HUES6 (cell line): ENCODE measurements around the gene SERINC3.
"Not testable (repeated sequence)": the region's sequence is repeated elsewhere in the genome, so short reads cannot be mapped to it uniquely, and the experiment has no call there.

Experiments used
- H3K27ac ChIP-seq: 2 replicates; pipeline ENCODE4 v1.7.0; 2013; ENCODE audit warnings: low read depth, mild to moderate bottlenecking, low read length, inconsistent platforms
- H3K27me3 ChIP-seq: 2 replicates; pipeline ENCODE4 v1.6.1; 2013; ENCODE audit warnings: low read length; ENCODE audit not compliant: control insufficient read depth, insufficient read depth
- H3K36me3 ChIP-seq: 2 replicates; pipeline ENCODE4 v1.6.1; 2013; ENCODE audit warnings: low read length; ENCODE audit not compliant: control insufficient read depth, insufficient read depth
- H3K4me1 ChIP-seq: 2 replicates; pipeline ENCODE4 v1.6.1; 2013; ENCODE audit warnings: low read length; ENCODE audit not compliant: control insufficient read depth, insufficient read depth
- H3K4me3 ChIP-seq: 2 replicates; pipeline ENCODE4 v1.5.1; 2013; ENCODE audit warnings: low read depth, low read length
- H3K9ac ChIP-seq: one replicate; pipeline ENCODE4 v1.6.1; 2013; ENCODE audit warnings: mild to moderate bottlenecking, low read length
- H3K9me3 ChIP-seq: 2 replicates; pipeline ENCODE4 v1.6.1; 2013; ENCODE audit warnings: low read depth, low read length; ENCODE audit not compliant: control insufficient read depth, insufficient read depth

SERINC3 gene

GRCh38 chr20:44479643-44480042 lies 42.2 kb downstream of the SERINC3 start:
- Histone ChIP-seq H3K4me1 (peaks cover 10% of the 10 kb centered on the region), H3K9me3 (no peaks in the 10 kb centered on the region), H3K4me3 (no peak overlapping the region), H3K9ac (no peak overlapping the region), H3K36me3 (peaks cover 40% of the 10 kb centered on the region), H3K27ac (no peak overlapping the region), H3K27me3 (no peaks in the 10 kb centered on the region)

- Histone ChIP-seq H3K9ac (no peak overlapping the region), H3K27ac (no peak overlapping the region), H3K36me3 (peaks cover 26% of the 10 kb centered on the region), H3K4me1 (peaks cover 10% of the 10 kb centered on the region), H3K4me3 (no peak overlapping the region), H3K27me3 (no peaks in the 10 kb centered on the region), H3K9me3 (no peaks in the 10 kb centered on the region)
Observed at GRCh38 chr20:44478206-44478605, 43.7 kb downstream of the SERINC3 start.

- Histone ChIP-seq H3K9ac (no peak overlapping the region), H3K36me3 (peaks cover 22% of the 10 kb centered on the region), H3K9me3 (no peaks in the 10 kb centered on the region), H3K27ac (no peak overlapping the region), H3K4me3 (no peak overlapping the region; the same call in 1 of the 2 replicates), H3K4me1 (peaks cover 10% of the 10 kb centered on the region), H3K27me3 (no peaks in the 10 kb centered on the region)
Observed at GRCh38 chr20:44477151-44477550, 44.7 kb downstream of the SERINC3 start.

GRCh38 chr20:44475694-44476560 lies 45.9 kb downstream of the SERINC3 start, which contains the start of gene TTPAL:
TSS of gene TTPAL (plus strand) at chr20:44475874. CDS start at chr20:44480000, 4,126 bp downstream.
- Histone ChIP-seq H3K27me3 (no peaks in the 10 kb centered on the region), H3K27ac (peak within 1 kb of the TSS; percentile 76; the same call in 1 of the 2 replicates), H3K4me3 (peak within 1 kb of the TSS; percentile 85), H3K36me3 (peaks cover 13% of the 10 kb centered on the region), H3K4me1 (peaks cover 10% of the 10 kb centered on the region), H3K9me3 (no peaks in the 10 kb centered on the region), H3K9ac (peak within 1 kb of the TSS; percentile 83)

- H3K4me3 ChIP-seq: peak overlapping the region; percentile 85
- H3K4me1 ChIP-seq: peaks cover 10% of the 10 kb centered on the region
- H3K27ac ChIP-seq: no peak overlapping the region; the same call in 1 of the 2 replicates
- H3K27me3 ChIP-seq: no peaks in the 10 kb centered on the region
- H3K9ac ChIP-seq: peak overlapping the region; percentile 83
- no peaks in the 10 kb centered on the region for H3K9me3 ChIP-seq
- peaks cover 7% of the 10 kb centered on the region for H3K36me3 ChIP-seq
Observed at GRCh38 chr20:44475372-44475693, 46.5 kb downstream of the SERINC3 start.

GRCh38 chr20:44472283-44472682 lies 49.6 kb downstream of the SERINC3 start:
- H3K9ac ChIP-seq, H3K9me3 ChIP-seq, H3K36me3 ChIP-seq, H3K27ac ChIP-seq, H3K4me3 ChIP-seq, H3K27me3 ChIP-seq: not testable (repeated sequence)
- H3K4me1 ChIP-seq: peaks cover 14% of the 10 kb centered on the region

GRCh38 chr20:44471481-44471882 lies 50.4 kb downstream of the SERINC3 start:
- Histone ChIP-seq H3K4me1 (peaks cover 17% of the 10 kb centered on the region), H3K27ac (no peak overlapping the region), H3K27me3 (no peaks in the 10 kb centered on the region), H3K36me3 (no peaks in the 10 kb centered on the region), H3K9me3 (no peaks in the 10 kb centered on the region), H3K4me3 (no peak overlapping the region), H3K9ac (no peak overlapping the region)

- no peak overlapping the region for H3K4me3 ChIP-seq
- H3K36me3 ChIP-seq: no peaks in the 10 kb centered on the region
- H3K9ac ChIP-seq: no peak overlapping the region
- no peaks in the 10 kb centered on the region for H3K27me3 ChIP-seq
- H3K27ac ChIP-seq: no peak overlapping the region
- no peaks in the 10 kb centered on the region for H3K9me3 ChIP-seq
- H3K4me1 ChIP-seq: peaks cover 12% of the 10 kb centered on the region
Observed at GRCh38 chr20:44470327-44470726, 51.5 kb downstream of the SERINC3 start.

GRCh38 chr20:44468044-44468782 lies 53.7 kb downstream of the SERINC3 start:
- Histone ChIP-seq H3K9ac (no peak overlapping the region), H3K4me3 (no peak overlapping the region), H3K4me1 (peaks cover 9% of the 10 kb centered on the region), H3K36me3 (no peaks in the 10 kb centered on the region), H3K27me3 (no peaks in the 10 kb centered on the region), H3K9me3 (no peaks in the 10 kb centered on the region), H3K27ac (no peak overlapping the region)

- Histone ChIP-seq H3K9ac (peak overlapping the region; percentile 3), H3K27ac (no peak overlapping the region), H3K4me3 (no peak overlapping the region), H3K27me3 (no peaks in the 10 kb centered on the region), H3K36me3 (no peaks in the 10 kb centered on the region), H3K9me3 (no peaks in the 10 kb centered on the region), H3K4me1 (peaks cover 9% of the 10 kb centered on the region)
Observed at GRCh38 chr20:44467289-44467883, 54.5 kb downstream of the SERINC3 start.
